Measurements from ENCODE around the gene NPY.

The NPY gene

GRCh38 chr7:24316340-24316739 lies 32.4 kb downstream of the NPY start:
- no peak for DNase-seq (ENCODE audit: low spot score)

DNA sequence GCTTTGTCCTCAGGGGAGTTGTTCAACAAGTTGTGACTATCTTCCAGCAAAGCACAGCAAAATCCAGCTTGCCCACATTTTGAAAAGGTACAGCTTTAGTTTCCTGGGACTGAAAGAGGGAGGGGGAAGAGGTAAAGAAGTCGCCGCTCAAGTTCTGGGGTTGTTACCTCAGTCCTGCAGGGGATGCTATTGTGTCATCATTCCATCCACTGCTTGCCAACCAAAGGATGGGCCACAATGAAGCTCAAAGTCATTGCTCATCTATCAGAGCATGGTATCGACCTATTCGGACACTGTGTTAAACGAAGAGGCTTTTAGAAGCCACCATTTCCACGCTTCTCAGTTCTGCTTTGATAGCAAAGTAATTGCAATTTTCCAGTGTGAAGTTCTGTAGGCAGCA lies 34.3 kb downstream of the NPY start:
- DNase-seq (ENCODE audit: low spot score), result no peak

DNA sequence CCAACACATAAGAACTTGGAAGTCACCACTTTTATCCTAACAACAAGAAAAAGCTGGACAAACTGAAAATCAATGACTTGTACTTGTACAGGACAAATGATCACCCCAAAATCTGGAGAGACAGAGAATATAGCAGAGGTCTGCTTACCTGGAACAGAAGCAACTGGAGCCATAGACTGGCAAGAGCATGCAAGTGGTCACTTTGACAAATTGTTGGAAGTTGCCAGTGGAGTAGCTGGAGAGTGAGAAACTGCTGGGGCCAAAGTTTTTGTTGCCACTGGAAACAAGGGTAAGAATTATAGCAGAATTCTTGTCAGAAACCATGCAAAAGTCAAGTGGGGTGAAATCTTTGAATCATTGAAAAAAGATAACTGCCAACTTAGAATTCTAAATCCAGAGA lies 35.2 kb downstream of the NPY start:
- no peak for DNase-seq (ENCODE audit: low spot score)

GRCh38 chr7:24323961-24324480 lies 40.0 kb downstream of the NPY start:
- no peak for DNase-seq (ENCODE audit: low spot score)

DNA sequence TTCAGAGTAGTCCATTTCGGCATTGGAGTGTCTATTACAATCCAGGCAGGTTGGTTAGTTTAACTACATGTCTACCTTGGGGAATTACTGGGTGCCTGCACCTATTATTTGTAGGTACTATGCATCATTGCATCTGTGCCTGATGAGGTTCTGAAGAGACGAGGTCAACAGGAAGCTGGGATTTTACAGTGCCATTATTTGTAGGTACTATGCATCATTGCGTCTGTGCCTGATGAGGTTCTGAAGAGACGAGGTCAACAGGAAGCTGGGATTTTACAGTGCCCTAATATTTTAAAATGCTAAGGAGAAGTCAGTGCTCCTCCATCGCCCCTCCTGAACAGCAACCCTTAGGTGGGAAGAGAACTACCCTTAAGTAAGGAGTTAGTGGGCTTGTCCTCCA lies 41.7 kb downstream of the NPY start:
- DNase-seq (ENCODE audit: low spot score), result no peak

DNA sequence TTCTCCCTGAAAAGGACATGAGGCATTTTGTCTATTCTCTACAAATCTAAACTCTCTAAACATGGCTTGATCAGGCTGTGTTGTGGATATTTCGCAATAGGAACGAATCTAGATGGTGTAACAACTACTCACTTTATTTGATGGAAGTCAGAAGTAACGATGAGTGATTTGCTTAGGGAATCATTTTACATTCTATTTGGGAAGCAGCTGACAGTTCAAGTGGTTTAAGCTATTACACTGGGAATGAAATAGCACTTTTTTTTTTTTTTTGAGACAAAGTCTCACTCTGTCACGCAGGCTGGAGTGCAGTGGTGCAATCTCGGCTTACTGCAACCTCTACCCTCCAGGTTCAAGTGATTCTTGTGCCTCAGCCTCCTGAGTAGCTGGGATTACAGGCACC lies 44.1 kb downstream of the NPY start:
- DNase-seq (ENCODE audit: low spot score), result no peak

GRCh38 chr7:24328894-24329293 lies 44.9 kb downstream of the NPY start:
- no peak for DNase-seq (ENCODE audit: low spot score)

- no peak for DNase-seq (ENCODE audit: low spot score)
Observed at GRCh38 chr7:24334012-24334411, 50.0 kb downstream of the NPY start.

DNA sequence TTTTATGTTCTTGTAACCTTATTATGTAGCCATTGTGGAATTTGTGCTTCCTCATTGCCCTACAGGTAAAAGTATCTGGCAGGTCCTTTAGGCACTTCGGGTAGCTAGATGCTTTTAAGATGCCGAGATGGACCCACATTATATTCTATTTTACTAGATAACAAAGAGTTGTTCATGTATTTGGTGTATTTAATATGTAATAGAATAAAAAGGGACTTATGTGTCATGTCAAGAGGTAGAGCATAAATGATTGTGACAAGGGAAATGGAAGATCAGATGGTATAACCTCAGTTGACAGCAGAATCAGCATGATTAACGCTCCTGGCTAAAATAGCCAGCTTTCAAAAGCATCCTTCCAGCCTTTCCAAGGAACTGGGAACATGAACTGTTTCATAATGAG lies 50.6 kb downstream of the NPY start:
- DNase-seq (ENCODE audit: low spot score), result no peak

GRCh38 chr7:24336461-24336860 lies 52.5 kb downstream of the NPY start:
- DNase-seq (ENCODE audit: low spot score), result no peak

DNA sequence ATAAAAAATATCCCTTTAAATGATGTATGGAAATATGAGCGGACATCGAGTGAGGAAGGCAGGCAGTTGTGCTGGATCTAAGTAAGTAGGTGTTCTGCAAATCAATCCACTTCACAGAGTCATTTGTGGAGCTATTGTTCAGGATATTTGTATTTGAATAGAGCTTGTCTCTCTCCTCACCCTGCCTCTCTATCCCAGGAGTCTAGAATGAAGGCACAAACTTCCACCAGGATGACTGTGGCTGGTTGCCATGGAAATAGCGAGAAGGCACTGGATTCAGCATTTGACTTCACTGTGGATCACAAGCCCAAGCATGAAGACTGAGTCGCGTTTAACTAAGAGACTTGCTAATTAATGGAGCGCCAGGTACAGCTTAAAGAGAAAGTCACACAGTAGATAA lies 53.2 kb downstream of the NPY start:
- DNase-seq (ENCODE audit: low spot score), result no peak

DNA sequence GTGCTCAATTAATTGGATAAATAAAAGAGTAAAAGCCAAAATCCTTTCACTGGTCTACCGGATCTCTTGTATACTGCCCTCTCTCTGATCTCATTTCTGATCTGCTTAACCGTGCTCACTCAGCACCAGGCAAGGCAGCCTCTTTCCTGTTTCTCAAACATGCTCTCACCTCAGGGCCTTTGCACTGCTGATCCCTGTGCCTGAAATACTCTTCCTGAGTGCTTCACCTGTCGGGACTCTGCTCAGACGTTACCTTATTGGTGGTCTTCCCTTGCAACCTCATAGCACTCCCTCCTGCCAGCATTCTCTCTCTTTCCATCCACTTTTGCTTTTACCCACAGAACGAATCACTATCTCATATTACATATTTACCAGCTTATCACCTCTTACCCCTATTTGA lies 55.6 kb downstream of the NPY start:
- no peak for DNase-seq (ENCODE audit: low spot score)

DNA sequence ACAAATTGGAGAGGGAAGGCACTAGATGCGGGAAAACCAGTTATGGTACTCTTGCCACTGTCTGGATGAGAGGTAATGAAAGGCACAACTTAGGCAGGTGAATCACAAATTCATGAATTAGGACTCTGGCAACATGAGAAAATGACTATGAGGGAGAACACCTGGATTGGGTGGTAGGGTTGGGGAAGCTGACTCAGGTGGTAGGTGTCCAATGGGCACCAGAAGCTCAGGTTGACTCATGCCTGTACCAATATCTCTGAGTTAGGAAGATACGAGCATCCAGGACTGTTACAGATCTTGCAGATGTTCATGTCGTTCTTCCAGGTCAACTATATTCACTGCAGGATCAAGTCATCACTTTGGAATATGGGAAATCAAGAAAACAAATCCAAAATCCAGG lies 56.7 kb downstream of the NPY start:
- DNase-seq (ENCODE audit: low spot score), result no peak
